Hindlimb muscle (tissue), 1 donor: ENCODE measurements around the gene LTV1. TPM values are rescaled to one million over a fixed set of nuclear protein-coding genes. Genes with fewer than 3 reads are reported as not detected.
"Not testable (repeated sequence)": the region's sequence is repeated elsewhere in the genome, so short reads cannot be mapped to it uniquely, and the experiment has no call there.

Source experiments
- DNase-seq: peaks from one replicate; pipeline ENCODE4 v3.0.0-alpha.2; 2013
- polyA plus RNA-seq: library from polyadenylated mRNA; unstranded; fragments of 120-200 nt; gene quantifications from one replicate; pipeline ENCODE4 v1.2.1, GENCODE V29; 2013; ENCODE audit not compliant: insufficient read length

LTV1 gene, protein sequence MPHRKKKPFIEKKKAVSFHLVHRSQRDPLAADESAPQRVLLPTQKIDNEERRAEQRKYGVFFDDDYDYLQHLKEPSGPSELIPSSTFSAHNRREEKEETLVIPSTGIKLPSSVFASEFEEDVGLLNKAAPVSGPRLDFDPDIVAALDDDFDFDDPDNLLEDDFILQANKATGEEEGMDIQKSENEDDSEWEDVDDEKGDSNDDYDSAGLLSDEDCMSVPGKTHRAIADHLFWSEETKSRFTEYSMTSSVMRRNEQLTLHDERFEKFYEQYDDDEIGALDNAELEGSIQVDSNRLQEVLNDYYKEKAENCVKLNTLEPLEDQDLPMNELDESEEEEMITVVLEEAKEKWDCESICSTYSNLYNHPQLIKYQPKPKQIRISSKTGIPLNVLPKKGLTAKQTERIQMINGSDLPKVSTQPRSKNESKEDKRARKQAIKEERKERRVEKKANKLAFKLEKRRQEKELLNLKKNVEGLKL
- 34.6 TPM for polyA plus RNA-seq

GRCh38 chr6:143842902-143843676 lies at the start of gene LTV1:
LTV1 (plus strand) TSS chr6:143843338; CDS start chr6:143843478, 140 bp downstream.
- peak; percentile 98 for DNase-seq

DNA sequence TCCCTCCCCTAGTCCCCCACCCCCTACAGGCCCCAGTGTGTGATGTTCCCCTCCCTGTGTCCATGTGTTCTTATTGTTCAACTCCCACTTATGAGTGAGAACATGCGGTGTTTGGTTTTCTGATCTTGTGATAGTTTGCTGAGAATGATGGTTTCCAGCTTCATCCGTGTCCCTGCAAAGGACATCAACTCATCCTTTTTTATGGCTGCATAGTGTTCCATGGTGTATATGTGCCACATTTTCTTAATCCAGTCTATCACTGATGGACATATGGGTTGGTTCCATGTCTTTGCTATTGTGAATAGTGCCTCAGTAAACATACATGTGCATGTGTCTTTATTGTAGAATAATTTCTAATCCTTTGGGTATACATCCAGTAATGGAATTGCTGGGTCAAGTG lies 46.6 kb upstream of the LTV1 start:
- not testable (repeated sequence) for DNase-seq

GRCh38 chr6:143798487-143798886 lies 44.7 kb upstream of the LTV1 start:
- not testable (repeated sequence) for DNase-seq

GRCh38 chr6:143802833-143803565 lies 40.1 kb upstream of the LTV1 start:
- no peak for DNase-seq

DNA sequence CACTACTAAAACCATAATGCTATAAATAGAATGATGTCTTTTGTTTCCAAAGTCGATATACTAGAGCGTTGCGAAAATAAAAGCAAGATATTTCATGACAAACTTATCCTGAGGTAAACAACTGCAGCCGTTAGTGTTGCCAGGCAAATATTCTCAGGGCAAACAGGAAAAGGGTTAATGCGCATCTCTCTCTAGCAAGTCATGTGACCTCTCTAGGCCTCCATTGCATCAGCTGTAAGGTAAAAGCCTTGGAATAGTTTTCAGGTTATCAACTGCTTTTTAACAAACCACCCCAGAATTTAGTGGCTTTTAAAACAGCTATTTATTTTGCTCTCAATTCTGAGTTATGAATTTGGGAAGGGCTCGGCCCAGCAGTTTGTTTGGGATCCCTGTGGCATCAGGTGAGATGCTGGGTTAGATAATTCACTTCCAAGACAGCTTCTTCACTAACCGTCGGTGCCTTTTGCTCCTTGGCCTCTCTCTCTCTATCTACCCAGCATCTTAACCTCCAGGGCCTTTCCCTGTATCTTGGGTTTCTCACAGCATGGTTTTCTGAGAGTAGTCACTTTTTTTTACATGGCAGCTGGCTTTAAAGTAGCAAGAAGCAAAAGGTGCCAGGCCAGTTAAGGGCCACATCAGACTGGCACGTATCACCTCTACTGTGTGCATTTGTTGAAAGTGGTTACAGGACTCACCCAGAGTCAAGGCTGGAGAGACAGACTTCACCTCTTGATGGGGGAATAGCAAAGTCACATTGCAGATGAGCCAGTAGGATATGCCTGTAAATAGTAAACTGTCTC lies 39.2 kb upstream of the LTV1 start:
- DNase-seq: no peak

- DNase-seq: no peak
Observed at GRCh38 chr6:143804835-143805239, 38.3 kb upstream of the LTV1 start.

DNA sequence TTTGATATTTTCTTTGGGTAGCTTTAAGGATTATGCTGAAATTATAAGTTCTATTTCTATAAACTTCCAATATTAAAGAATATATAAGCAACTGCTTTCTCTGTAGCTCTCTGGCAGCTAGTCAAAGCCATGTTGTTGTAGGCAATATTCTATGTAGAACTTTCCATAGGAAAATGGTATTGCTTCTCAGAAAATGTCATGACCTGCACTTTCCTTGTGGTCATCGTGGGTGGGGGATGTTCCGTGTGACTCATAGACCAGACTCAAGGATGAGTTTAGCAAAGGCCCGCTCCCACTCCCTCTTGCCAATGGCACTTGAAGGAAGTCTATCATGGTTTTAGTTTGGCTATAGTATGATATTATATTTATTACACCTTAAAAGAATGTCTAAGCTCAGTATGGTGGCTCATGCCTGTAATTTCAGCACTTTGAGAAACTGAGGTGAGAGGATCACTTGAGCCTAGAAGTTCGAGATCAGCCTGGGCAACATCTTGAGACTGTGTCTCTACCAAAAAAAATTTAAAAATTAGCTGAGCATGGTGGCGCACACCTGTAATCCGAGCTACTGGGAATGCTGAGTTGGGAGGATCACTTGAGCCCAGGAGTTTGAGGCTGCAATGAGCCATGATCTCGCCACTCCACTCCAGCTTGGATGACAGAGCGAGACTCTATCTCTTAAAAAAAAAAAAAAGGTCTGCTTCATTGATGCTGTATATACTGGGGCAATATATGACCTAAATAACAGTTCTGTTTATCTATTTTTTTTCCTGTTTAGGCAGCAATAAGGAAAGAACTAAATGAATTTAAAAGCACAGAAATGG lies 36.6 kb upstream of the LTV1 start:
- DNase-seq: peak; percentile 22

GRCh38 chr6:143807103-143807772 lies 35.9 kb upstream of the LTV1 start:
- DNase-seq: no peak

DNA sequence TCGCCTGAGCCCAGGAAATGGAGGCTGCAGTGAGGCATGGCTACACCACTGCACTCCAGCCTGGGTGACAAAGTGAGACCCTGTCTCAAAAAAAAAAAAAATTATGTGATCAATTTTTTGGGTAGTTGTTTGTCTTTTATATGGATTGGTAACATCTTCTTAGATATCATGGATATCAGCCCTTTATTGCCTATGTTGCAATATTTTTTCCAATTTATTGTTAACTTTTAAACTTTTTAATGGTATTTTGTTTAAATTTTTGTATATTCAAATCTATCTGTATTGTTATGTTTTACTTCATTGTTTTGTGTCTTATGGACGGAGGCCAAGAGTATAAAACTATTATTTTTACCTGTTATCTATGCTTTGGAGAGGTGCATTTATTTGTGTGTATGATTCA lies 32.4 kb upstream of the LTV1 start:
- DNase-seq: no peak

DNA sequence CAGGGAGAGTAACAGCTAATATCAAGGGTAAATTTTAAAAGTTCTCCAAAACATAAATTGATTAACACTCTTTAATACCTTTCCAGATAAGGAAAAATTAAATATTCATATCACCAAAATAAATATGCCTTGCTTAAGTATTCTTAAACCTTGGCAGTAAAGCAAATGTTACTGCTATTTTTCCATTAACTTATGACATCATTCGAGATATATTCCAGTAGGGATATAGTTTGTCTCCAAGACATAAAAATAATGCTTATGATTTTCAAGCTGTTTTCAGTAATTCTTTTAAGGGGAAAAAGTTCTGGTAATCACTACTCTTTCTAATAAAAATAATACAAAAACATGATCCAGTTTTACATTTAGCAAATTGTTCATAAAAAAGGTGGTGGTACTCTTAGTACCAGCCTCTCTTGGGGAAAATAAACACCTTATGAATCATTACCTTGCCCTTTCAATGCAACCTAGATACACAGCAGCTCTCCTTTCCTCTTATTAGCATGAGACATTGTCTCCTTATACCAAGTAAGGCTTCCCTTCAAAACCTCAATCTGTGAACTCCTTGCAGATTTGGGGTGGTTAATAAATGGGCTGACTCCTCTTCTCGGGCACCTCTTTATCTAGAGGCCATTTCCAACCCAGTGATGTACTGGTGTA lies 31.5 kb upstream of the LTV1 start:
- peak; percentile 50 for DNase-seq

GRCh38 chr6:143817621-143818020 lies 25.5 kb upstream of the LTV1 start:
- DNase-seq: no peak

DNA sequence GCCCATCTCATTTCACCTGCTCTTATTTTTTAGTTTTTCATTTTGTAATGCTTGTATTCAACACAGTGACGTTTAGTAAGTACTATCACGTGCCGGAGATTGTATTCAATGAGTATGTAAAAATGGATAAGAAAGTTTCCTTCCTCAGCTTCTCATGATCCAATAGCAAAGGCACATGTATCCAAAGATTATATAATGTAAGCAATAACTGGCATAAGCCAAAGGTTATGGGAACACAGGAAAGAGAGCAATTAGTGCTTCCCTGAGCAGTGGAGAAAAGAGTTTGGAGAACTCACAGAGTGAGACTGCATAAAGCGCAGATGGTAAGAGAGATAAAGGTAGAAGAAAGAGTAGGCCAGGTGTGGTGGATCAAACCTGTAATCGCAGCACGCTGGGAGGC lies 21.8 kb upstream of the LTV1 start:
- DNase-seq: no peak

GRCh38 chr6:143822584-143823024 lies 20.5 kb upstream of the LTV1 start:
- DNase-seq: no peak

GRCh38 chr6:143823548-143823947 lies 19.6 kb upstream of the LTV1 start:
- no peak for DNase-seq

DNA sequence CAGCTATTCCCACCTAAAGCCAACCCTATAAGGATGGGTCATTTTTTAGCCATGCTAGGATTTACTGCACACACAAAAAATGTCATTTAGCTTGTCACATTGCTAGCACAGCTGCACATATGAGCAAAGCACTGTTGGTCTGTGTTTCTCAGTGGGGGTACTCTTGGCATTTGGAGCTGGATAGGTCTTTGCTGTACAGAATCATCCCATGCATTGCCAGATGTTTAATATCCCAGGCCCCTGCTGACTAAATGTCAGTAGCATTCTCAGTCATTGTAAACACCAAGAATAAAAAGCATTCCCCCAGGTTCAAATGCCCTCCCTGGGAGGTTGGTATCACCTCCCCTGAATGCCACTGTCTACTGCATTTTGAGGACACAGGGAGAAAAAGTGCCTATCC lies 14.6 kb upstream of the LTV1 start:
- no peak for DNase-seq

DNA sequence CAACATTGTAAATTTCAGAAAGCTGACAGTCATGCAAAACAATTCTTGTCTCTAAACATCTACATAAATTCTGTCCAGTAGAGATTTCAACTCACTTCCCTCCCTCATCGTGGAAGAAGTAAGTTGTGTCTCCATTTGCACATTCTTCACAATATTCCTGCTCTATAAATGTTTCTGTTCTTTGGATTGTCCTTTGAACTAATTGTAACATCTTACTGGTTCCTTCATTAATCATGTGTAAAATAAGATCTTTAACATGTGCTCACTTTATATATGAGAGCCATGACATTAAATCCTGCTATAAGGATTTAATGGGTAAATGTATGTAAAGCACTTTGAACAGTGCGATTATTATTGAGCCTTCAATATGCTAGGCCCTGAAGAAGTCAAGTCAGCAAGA lies 7.0 kb upstream of the LTV1 start:
- DNase-seq: no peak

GRCh38 chr6:143838395-143838794 lies 4.7 kb upstream of the LTV1 start:
- DNase-seq: no peak

DNA sequence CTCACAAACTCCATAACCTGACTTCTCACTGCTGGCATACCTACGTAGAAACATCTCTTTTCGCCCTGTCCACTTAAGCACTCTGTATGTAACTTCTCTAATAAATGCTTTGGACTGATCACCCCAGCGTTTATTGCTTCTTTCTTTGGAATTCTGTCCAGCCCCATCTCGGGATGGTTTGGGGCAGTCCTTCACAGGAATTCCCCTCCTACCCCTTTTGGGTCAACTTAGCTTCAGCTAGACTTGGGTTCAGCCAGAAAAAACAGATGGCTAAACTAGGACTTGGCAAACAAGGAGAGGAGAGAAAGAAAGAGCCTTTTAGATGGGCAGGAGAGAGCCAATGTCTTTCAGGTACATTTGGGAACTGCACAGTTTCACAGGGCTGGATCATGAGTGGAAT lies 3.9 kb upstream of the LTV1 start:
- peak; percentile 20 for DNase-seq

DNA sequence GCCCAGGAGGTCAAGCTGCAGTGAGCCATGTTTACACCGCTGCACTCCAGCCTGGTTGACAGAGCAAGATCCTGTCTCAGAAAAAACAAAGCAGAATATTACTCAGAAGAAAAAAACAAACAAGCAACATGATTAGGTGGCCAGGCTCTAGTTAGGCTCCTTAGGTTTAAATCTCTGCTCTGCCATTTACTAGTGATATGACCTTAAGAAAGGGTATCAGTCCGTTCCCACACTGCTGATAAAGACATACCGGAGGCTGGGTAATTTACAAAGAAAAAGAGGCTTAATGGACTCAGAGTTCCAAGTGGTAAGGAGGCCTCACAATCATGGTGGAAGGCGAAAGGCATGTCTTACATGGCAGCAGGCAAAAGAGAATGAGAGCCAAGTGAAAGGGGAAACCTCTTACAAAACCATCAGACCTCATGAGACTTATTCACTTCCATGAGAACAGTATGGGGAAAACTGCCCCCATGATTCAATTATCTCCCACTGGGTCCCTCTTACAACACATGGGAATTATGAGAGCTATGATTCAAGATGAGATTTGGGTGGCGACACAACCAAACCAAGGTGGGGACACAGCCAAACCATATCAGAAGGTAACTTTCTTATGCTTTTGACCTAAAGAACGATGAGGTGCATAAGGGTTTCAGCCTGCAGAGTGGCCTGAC lies 2.4 kb upstream of the LTV1 start:
- no peak for DNase-seq
